DMS114 treated with DMSO at 0.1 percent for 48 hours (cell line): Measurements from ENCODE around the gene GNG12.

Experiments used
- DNase-seq: peaks from one replicate; lab custom pipeline; 2025; ENCODE audit not compliant: unreplicated experiment; lab: John Stamatoyannopoulos, UW

Gene GNG12

GRCh38 chr1:67832737-67833601, at the start of gene GNG12:
GNG12 (minus strand) TSS chr1:67833467; CDS start chr1:67707686, 125,781 bp downstream.
- DNase-seq: peak; percentile 48

DNA sequence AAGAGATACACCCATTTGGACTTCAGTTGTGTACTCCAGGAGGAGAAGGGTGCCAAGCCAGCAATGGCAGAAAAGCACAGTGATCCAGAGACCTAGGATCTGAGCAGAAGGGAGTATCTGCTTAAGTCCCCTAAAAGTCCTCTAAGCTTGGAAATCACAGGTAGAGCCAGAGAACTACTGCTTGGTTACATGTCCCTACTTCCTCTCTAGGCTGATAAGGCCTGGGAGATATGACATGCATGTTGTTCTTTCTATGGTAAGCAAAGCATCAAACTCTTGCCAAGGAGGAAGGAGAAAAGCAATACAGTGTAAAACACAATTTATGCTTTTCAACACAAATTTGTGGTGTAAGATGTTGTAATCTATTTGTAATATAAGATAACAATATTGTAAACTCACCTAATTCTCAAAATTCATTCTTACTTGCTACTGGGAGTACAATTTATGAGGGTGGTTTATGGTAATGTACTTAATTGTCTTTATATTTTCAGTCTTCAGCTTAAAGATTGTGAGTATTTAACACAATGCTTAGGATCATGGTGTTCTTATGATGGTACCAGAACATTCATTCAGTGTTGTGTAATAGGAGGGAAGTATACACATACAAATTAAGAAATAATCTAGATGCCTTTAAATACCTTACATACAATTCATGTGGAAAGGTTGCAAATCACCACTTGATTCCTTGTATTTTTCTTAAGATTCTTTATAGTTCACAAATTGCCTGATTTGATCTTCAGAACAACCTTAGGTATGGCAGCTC, 49.1 kb upstream of the GNG12 start:
- DNase-seq: no peak

DNA sequence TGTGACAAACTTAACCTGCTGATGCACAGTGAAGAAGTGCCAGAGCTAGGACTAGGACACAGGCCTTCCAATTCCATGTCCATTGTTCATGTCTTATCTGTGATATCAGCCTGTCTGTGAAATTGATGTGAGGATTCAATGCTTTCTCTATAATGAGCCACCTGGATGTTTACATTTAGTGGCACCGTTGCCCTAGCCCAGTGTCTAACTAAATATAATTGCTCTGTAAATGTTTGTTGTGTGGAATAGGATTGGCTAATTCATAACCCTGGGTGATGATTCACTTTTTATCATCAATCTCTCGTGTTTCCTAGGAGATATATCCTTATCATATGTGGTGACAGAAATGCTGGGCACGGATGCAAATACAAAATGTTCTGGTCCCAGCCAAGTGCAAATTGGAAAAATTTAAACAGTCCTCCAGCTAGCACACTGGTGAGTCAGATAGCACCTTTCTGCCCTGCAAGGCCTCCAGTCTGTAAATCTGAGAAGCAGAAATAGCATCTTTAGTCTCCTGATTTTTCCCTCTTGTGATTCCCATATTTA, 46.9 kb upstream of the GNG12 start:
- DNase-seq: no peak

DNA sequence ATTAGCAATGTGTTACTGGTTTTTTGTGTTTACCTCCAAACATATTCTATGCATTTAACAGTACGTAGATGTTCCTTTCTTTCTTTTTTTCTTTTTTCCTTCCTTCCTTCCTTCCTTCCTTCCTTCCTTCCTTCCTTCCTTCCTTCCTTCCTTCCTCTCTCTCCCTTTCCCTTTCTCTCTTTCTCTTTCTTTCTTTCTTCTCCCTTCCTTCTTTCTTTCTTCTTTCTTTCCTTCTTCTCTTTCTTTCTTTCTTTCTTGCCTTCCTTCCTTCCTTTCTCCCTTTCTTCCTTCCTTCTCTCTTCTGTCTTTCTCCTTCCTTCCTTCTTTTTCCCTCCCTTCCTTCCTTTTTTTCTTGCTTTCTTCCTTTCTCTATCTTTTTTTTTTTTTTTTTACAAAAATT, 46.2 kb upstream of the GNG12 start:
- no peak for DNase-seq

GRCh38 chr1:67874501-67875111, 41.3 kb upstream of the GNG12 start:
- no peak for DNase-seq

- no peak for DNase-seq
Measured at GRCh38 chr1:67869233-67869632, 36.0 kb upstream of the GNG12 start.

DNA sequence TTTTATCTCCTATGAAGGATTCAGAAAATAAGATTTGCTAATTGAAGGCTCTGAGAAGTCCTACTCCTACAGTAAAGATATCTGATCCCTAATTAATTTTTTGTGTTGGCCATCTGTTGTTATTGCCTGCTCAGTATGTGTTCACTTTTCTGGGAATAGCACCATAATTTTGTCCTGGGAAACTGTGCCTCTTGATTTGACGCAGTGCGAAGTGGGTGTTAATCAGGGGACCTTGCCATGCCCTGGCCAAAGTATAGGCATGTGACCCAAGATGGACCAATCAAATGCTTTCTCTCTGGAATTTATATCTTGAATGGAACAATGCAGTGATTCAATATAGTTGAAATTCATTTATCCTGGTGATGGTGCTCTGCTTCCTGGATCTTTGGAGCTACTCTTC, 30.4 kb upstream of the GNG12 start:
- no peak for DNase-seq

DNA sequence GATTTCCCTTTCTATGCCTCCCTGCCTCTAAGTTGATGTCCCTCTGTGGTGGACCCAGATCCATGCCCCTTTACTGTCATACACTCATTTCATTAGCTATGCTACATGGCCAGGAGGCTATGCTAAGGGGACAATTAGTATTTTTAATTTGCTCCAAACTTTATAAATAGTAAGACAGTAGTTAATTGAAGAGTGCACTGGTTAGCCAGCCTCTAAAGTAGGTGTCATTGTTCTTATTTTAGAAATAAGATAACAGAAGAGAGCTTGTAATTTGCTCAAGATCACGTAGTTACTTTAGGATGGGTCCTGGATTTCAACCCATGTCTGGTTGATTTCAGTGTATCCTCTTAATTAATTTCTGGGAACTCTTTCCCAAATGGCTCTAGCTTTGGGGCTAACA, 29.4 kb upstream of the GNG12 start:
- no peak for DNase-seq

GRCh38 chr1:67861856-67862516, 28.7 kb upstream of the GNG12 start:
- DNase-seq: no peak

DNA sequence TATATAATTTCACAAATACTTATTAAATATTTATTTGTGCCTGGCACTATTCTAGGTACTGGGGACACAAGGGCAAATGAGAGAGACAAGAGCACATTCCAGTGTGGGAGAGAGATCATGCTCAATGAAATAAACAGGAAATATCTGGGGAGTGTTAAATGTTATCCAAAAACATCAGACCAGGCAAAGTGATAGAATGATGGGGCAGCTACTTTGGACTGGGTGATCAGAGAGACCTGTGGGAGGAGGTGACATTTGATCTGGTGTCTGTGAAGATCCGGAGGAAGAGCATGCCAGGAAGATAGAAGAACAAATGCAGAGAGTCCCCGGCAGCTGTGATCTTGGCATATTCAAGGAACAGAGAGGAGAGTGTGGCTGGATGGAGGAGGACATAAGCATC, 27.5 kb upstream of the GNG12 start:
- DNase-seq: no peak

DNA sequence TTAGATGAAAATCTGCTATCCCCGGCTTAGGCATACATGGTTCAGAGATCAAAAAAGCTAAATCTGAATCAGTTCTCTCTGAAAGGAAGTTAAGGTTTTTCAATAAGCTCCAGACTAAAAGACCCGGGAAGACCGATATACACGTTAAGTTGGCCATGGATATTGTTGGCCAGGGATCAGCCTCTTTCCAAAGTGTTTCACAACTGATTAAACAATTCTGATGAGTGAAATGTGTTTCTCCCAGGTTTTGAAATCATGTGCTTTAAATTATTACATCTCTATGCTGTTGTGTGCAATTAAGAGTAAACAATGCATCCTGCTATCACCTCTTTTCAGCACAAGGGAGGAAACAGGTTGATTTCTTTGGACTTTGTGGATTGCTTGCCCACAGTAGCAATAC, 23.7 kb upstream of the GNG12 start:
- DNase-seq: no peak

DNA sequence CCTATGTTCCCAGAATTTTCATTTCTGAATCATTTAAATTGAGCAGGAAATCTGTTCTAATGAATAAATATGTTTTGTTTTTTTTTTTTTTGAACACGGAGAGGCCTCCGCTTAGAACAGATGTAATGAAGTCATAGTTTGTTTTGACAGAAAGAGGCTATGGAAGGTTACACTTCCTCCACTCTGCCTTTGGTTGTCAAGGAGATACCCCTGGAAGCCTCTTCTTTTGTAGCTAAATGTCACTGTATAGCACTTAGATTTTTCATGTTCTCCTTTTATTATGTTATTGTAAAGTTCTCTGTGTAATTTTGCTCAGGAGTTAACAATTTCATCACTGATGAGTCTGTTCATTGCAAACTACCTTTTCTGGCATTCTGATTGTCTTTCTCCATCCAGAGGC, 22.7 kb upstream of the GNG12 start:
- DNase-seq: no peak

GRCh38 chr1:67855444-67855843, 22.2 kb upstream of the GNG12 start:
- no peak for DNase-seq

GRCh38 chr1:67853704-67854103, 20.4 kb upstream of the GNG12 start:
- DNase-seq: peak; percentile 36

DNA sequence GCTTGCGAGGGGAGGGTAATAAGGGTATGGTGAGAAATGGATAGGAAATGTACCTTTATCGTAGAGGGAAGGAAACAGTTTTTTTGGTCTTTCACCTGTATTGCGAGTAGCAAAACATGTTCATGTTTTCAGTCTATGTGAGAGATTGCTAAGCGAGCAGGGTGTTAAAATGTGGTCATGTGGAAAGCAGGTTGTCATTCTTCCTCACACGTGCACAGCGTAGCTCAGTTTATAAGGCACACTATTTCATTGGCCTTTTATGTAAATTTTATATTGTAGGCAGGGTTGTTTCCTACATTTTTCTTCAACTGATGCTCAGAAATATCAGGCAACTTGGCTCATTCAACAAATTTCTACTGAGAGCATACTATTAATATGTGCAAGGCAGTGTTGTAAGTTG, 18.5 kb upstream of the GNG12 start:
- no peak for DNase-seq

- DNase-seq: no peak
Measured at GRCh38 chr1:67850611-67851075, 17.4 kb upstream of the GNG12 start.

DNA sequence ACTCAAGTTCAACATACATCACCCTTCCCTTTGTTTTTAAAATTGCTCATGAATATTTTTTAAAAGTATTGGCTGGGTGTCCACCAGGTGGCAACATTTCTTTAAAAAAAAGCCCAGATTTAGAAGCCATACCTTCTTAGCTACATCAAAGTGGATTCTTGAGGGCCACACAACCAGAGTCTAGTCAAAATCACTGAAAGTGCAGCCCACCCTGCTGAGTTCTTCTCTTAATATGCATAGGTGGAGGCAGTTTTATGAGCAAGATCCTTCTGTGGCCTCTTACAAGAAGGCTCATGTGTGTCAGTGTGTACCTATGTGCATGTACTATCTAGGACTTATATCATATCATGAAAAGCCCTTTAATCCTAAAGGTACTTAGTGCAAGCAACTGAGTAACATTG, 16.9 kb upstream of the GNG12 start:
- peak; percentile 23 for DNase-seq

GRCh38 chr1:67847466-67847865, 14.2 kb upstream of the GNG12 start:
- no peak for DNase-seq

DNA sequence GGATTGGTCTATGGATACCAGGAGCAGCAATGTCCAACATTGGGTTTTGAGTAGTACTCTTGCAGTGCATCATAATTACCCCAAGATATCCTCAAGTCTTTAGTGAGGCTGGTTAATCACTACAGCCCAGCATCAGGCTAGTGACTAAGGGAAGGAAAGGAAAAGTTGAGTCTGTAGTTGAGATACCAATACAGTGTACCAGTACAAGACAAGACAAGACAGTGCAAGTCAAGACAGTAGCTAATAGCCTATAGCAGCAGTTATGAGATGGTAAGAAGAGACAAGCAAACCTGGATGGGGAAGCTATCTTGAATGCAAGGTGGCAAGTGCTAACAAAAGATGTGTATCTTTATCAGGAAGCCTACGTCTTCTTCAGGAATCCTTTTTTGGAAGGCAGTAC, 13.3 kb upstream of the GNG12 start:
- no peak for DNase-seq

DNA sequence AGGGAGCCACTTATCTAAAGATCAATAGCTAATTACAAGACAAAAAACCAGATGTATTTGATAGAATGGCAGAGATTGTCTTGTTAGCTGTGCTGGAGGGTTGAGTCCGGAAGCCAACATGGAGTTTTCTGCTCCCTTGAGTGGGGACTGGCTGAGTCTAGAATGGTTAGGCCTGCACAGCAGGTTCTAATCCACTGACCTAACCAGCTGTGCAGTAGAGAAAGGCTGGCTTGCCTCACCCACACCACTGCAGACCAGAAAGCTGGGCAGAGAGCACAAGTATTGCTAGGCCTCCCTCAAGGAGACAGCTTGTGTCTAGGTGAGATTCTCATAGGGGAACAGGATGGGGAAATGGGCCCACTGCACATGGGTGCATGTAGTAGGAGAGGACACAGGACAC, 11.7 kb upstream of the GNG12 start:
- DNase-seq: no peak

- no peak for DNase-seq
Measured at GRCh38 chr1:67843746-67844145, 10.5 kb upstream of the GNG12 start.
